Femur (tissue), 1 donor: ENCODE data around the gene IZUMO4.
"Not testable (repeated sequence)": the region's sequence is repeated elsewhere in the genome, so short reads cannot be mapped to it uniquely, and the experiment has no call there.

ENCODE experiments used
- DNase-seq: peaks from one replicate; pipeline ENCODE4 v3.0.0-alpha.2; 2017

The IZUMO4 gene

GRCh38 chr19:2083174-2083854 is 13.4 kb upstream of the IZUMO4 start:
- peak; percentile 62 for DNase-seq

GRCh38 chr19:2084993-2085720 is 11.6 kb upstream of the IZUMO4 start:
- peak; percentile 86 for DNase-seq

GRCh38 chr19:2086695-2087620 is 9.8 kb upstream of the IZUMO4 start:
- not testable (repeated sequence) for DNase-seq

- no peak for DNase-seq
These were observed 9.1 kb upstream of the IZUMO4 start for GRCh38 chr19:2087621-2088100.

GRCh38 chr19:2089001-2089711 is 7.6 kb upstream of the IZUMO4 start:
- DNase-seq: no peak

GRCh38 chr19:2089727-2090053 is 7.0 kb upstream of the IZUMO4 start:
- no peak for DNase-seq

GRCh38 chr19:2091926-2092525 is 4.7 kb upstream of the IZUMO4 start:
- not testable (repeated sequence) for DNase-seq

GRCh38 chr19:2096034-2096479 is 658 bp upstream of the IZUMO4 start, which contains the start of gene MOB3A:
MOB3A (minus strand) TSS chr19:2096326; CDS start chr19:2078560, 17,766 bp downstream.
- no peak for DNase-seq

GRCh38 chr19:2097203-2097885 is 629 bp downstream of the IZUMO4 start:
- DNase-seq: peak; percentile 45

GRCh38 chr19:2097886-2098327 is 1.2 kb downstream of the IZUMO4 start:
- DNase-seq: peak; percentile 50

- no peak for DNase-seq
These were observed 2.4 kb downstream of the IZUMO4 start for GRCh38 chr19:2099054-2099501.

- DNase-seq: no peak
These were observed 3.4 kb downstream of the IZUMO4 start for GRCh38 chr19:2099937-2100718.

- no peak for DNase-seq
These were observed 4.0 kb downstream of the IZUMO4 start for GRCh38 chr19:2100719-2101061.

GRCh38 chr19:2101417-2102335 is 5.0 kb downstream of the IZUMO4 start:
- no peak for DNase-seq

GRCh38 chr19:2103045-2103707 is 6.5 kb downstream of the IZUMO4 start:
- no peak for DNase-seq

- no peak for DNase-seq
These were observed 11.7 kb downstream of the IZUMO4 start for GRCh38 chr19:2108251-2109016.

- DNase-seq: no peak
These were observed 12.5 kb downstream of the IZUMO4 start for GRCh38 chr19:2109046-2109864.
